ENCODE measurements around the gene P2RX6.

DNA sequence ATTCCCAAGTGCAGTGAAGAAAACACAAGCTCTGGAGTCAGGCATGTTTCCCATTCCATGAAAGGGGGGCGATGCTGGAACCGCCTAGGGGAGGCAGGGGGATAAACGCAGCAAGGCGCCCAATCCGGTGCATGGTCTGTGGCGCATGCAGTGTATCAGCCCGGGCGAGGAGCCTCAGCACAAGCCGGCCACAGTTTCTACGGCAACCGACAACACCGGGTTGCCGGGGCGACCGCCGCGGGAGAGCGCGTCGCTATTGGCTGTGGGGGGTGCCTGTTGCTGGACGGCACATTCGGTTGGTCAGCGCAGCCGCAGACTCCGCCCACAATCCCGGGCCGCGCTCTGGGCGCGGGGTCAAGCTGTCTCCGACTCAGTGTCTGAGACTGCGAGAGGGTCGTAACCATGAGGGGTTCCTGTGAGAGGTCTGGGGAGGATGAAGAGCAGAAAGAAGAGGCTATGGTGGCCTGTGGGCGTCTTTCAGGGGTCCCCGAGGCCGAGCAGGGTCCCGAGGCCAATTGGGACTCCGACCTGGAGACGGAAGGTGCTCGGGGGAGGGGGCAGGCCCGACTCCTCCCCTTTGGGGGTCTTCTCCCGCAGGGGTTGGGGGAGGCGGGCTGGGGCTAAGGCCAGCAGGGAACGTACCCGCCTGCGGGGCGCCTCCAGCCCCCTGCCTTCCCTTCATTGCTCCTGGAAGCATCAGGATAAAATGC, 30.8 kb downstream of the P2RX6 start, which contains the start of gene LRRC74B:
- TF ChIP-seq SETDB1 (IDR thresholded peaks at IDR 0.05; ENCODE audit: low read length) (peak; percentile 26), ZNF717 (CRISPR knock-in tag; IDR thresholded peaks at IDR 0.05) (no peak), PTTG1 (tag; IDR thresholded peaks at IDR 0.05; ENCODE audit: low read depth) (no peak), THRAP3 (IDR thresholded peaks at IDR 0.05; ENCODE audit: borderline replicate concordance) (no peak), HEY1 (CRISPR knock-in tag; IDR thresholded peaks at IDR 0.05; ENCODE audit: borderline replicate concordance) (no peak), RCOR1 (IDR thresholded peaks at IDR 0.05; ENCODE audit: borderline replicate concordance in 1 of 2, low read depth in 2 of 2, low read length in 2 of 2) (peak in 1 of 2 experiments; percentile 96; a peak in 2 of 4 replicates), TCF7 (IDR thresholded peaks at IDR 0.05; ENCODE audit: borderline replicate concordance) (no peak), ZNF408 (CRISPR knock-in tag; IDR thresholded peaks at IDR 0.05; ENCODE audit: low read depth) (no peak)
- TF ChIP-seq, protein P1, sequence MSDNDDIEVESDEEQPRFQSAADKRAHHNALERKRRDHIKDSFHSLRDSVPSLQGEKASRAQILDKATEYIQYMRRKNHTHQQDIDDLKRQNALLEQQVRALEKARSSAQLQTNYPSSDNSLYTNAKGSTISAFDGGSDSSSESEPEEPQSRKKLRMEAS (CRISPR knock-in tag; IDR thresholded peaks at IDR 0.05): peak; percentile 81
- TF ChIP-seq, protein P2, sequence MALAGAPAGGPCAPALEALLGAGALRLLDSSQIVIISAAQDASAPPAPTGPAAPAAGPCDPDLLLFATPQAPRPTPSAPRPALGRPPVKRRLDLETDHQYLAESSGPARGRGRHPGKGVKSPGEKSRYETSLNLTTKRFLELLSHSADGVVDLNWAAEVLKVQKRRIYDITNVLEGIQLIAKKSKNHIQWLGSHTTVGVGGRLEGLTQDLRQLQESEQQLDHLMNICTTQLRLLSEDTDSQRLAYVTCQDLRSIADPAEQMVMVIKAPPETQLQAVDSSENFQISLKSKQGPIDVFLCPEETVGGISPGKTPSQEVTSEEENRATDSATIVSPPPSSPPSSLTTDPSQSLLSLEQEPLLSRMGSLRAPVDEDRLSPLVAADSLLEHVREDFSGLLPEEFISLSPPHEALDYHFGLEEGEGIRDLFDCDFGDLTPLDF (CRISPR knock-in tag; IDR thresholded peaks at IDR 0.05): peak; percentile 29

Measured in K562 (cell line).